Thyroid gland (tissue), 4 donors: Measurements from ENCODE around the gene C10orf105.

ENCODE experiments used
- POLR2A ChIP-seq, 2 donors: fragments of 450-650 bp; IDR thresholded peaks; one replicate each; pipeline ENCODE4 v1.6.1; 2017; ENCODE audit warnings: antibody characterized with exemption in 2 of 2, mild to moderate bottlenecking in 2 of 2, moderate library complexity in 1 of 2
- TF ChIP-seq, protein P1 (sequence below), 6 experiments: fragments of 200-600 bp in 3 of 6; fragments of 450-650 bp in 3 of 6; sonication (generic) in 3 of 6; IDR thresholded peaks; one replicate each; pipeline ENCODE4 v1.5.1; 2016 to 2019; ENCODE audit warnings: antibody characterized with exemption in 6 of 6, mild to moderate bottlenecking in 2 of 6, inconsistent platforms in 1 of 6, moderate library complexity in 1 of 6

GRCh38 chr10:71747551-71748523 is 28.3 kb upstream of the C10orf105 start:
- TF ChIP-seq, protein P1, sequence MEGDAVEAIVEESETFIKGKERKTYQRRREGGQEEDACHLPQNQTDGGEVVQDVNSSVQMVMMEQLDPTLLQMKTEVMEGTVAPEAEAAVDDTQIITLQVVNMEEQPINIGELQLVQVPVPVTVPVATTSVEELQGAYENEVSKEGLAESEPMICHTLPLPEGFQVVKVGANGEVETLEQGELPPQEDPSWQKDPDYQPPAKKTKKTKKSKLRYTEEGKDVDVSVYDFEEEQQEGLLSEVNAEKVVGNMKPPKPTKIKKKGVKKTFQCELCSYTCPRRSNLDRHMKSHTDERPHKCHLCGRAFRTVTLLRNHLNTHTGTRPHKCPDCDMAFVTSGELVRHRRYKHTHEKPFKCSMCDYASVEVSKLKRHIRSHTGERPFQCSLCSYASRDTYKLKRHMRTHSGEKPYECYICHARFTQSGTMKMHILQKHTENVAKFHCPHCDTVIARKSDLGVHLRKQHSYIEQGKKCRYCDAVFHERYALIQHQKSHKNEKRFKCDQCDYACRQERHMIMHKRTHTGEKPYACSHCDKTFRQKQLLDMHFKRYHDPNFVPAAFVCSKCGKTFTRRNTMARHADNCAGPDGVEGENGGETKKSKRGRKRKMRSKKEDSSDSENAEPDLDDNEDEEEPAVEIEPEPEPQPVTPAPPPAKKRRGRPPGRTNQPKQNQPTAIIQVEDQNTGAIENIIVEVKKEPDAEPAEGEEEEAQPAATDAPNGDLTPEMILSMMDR (IDR thresholded peaks at IDR 0.05): no peak
- TF ChIP-seq POLR2A (IDR thresholded peaks at IDR 0.05): no peak
